GM13977 (cell line): Measurements from ENCODE around the gene NOS1AP.
"Not testable (repeated sequence)": the region's sequence is repeated elsewhere in the genome, so short reads cannot be mapped to it uniquely, and the experiment has no call there.

Source experiments
- DNase-seq: peaks from one replicate; pipeline ENCODE4 v3.0.0; 2012; ENCODE audit warnings: low spot score
- in situ Hi-C: fragments of 300-500 bp; cut with MboI; formaldehyde crosslinking; loops from one replicate; pipeline ENCODE4 v1.12.0; 2022; ENCODE audit warnings: low sequenced_read_pairs, low pct_unique_long_range_greater_than_20kb, mixed read lengths, inconsistent platforms; ENCODE audit not compliant: unreplicated experiment
- TF ChIP-seq, protein P1 (sequence below): IDR thresholded peaks from 2 replicates; pipeline ENCODE4 v1.5.1; 2012; ENCODE audit warnings: mild to moderate bottlenecking, control low read depth; ENCODE audit not compliant: insufficient read depth; ENCODE audit errors: extremely low read depth, missing control alignments

NOS1AP gene

DNA sequence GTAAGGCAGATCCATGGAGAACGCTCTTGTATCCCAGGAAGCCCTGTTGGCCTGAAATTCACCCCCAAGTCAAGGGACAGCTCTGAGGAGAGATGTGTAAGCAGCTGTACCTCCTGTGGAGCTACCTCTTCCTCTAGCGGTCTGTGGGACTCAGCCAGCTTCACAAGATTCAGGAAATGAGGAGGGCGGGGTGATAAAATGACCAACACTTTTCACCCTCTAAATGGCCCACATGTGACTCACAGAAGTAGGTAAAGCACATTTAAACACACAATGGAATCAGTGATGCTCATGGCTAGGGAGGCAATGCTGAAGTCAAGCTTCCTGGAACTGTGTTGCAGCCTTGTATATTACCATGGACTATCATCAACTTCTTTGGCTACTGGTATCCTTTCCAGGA, 342.5 kb downstream of the NOS1AP start, which contains the start of gene SH2D1B:
Gene SH2D1B (minus strand): TSS at position 135 of the 400 bp plus-strand sequence. CDS start 120 bp downstream, at position 15.
- TF ChIP-seq, protein P1, sequence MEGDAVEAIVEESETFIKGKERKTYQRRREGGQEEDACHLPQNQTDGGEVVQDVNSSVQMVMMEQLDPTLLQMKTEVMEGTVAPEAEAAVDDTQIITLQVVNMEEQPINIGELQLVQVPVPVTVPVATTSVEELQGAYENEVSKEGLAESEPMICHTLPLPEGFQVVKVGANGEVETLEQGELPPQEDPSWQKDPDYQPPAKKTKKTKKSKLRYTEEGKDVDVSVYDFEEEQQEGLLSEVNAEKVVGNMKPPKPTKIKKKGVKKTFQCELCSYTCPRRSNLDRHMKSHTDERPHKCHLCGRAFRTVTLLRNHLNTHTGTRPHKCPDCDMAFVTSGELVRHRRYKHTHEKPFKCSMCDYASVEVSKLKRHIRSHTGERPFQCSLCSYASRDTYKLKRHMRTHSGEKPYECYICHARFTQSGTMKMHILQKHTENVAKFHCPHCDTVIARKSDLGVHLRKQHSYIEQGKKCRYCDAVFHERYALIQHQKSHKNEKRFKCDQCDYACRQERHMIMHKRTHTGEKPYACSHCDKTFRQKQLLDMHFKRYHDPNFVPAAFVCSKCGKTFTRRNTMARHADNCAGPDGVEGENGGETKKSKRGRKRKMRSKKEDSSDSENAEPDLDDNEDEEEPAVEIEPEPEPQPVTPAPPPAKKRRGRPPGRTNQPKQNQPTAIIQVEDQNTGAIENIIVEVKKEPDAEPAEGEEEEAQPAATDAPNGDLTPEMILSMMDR, result no peak
- in situ Hi-C loops, result no loop called here
- no peak for DNase-seq

DNA sequence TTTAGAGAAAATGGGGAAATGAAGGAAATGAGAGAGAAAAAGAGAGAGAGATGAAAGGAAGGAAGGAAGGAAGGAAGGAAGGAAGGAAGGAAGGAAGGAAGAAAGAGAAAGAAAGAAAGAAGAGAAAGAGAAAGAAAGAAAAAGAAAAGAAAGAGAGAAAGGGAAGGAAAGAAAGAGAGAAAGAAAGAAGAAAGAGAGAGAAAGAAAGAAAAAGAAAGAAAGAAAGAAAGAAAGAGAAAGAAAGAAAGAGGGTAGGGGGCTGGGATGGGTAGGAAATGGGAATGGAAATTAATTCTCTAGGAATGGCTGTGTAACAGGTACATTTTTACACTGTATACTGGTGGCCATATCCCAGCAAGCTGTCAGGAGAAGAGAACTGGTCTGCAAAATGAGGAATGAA, 346.7 kb downstream of the NOS1AP start:
- DNase-seq, result no peak
- TF ChIP-seq, protein P1, result no peak
- in situ Hi-C loops, result no loop called here

DNA sequence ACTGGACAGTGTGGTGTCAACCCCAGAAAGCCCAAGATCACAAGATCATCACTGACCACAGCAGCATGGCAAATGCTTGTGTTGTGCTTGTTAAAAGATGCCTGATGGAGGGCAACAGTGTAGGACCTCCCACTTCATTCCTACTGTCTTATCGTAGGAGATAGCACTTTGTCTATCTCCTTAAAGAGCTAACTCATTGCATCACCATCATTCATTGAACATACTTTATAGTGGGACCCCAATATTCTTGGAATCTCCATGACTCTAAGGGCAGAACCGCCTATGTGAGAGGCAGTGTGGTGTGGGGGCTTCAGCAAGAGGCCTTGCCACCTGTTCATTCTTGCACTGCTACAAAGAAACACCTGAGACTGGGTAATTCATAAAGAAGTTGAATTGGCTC, 347.4 kb downstream of the NOS1AP start:
- no peak for DNase-seq
- in situ Hi-C loops, result no loop called here
- TF ChIP-seq, protein P1, result no peak

DNA sequence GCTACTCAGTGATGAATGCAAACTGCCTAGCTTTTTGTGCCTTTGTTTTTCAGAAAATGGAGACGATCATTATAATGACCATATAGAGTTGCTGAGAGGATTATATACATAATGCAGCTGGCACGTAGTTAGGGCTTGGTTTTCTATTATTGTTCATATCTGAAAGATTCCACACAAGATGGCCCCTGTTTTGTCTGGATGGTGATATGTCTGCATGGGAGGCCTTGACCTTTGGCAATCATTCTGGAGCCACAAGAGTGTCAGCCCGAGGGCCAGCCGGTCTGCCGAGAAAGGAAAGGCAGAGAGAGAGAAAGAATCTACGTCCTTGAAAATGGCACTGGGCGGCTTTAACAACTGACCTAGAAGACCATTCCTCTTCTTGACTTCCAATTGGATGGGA, 348.2 kb downstream of the NOS1AP start:
- no peak for DNase-seq
- in situ Hi-C loops, result no loop called here
- TF ChIP-seq, protein P1, result no peak

DNA sequence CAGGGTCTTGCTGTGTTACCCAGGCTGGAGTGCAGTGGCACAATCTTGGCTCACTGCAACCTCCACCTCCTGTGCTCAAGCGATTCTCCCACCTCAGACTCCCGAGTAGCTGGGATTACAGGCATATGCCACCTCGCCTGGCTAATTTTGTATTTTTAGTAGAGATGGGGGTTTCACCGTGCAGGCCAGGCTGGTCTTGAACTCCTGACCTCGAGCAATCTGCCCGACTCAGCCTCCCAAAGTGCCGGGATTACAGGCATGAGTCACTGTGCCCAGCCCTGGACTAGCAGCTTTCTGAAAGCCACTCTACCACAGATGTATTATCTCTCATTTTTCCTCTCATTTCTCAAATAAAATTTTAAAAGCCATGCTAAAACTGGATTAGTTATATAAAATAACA, 349.1 kb downstream of the NOS1AP start:
- DNase-seq, in situ Hi-C loops: not testable (repeated sequence)

DNA sequence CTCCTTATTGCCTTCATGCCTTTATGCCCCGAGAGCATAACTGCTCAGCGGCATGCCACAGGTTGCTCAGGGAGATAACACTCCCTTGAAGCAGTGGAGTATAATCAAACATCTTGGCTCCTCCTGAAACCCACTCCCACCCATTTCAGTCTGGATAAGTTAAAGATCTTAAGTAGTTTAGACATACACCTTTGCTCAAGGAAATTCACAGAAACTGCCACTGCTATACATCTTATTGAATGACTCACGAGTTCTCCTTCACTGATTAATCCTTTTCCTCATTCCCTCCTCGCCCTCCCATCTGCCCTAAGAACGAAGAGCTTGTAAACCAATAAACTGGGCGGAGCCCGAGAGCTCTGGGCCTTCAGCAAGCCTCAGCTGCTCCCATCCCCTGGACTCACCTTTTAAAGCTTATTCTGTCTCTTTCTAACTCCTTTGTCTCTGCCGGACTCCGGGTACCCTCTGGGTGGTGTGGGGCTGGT, 350.0 kb downstream of the NOS1AP start:
- in situ Hi-C loops, DNase-seq: not testable (repeated sequence)
